ENCODE results near the gene MFAP2. TPM values are rescaled to one million over a fixed set of nuclear protein-coding genes. Genes with fewer than 3 reads are reported as not detected.

The MFAP2 gene
- total RNA-seq, 3 donors from 2014 or later (not counting 1 experiment from before 2014, with no cell fraction given) = 0.15 TPM; not detected in 2

DNA sequence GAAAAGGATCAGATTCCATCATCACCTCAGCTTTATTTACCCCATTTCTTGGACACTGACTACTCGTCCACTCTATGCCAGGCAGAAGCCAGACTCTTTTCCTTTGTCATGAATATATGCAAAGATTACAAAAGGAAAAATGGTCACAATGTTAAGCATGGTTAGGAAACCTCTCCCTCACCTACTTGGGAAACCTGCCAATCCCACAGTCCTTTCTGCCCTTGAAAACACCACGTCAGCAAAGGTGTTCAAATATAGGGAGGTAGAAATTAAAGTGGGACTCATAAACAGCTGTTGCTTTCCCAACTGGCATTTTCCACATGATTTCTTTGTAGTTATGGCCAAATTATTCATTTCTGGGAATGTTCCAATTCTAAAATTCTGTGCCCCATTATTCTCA lies 47.5 kb upstream of the MFAP2 start:
- Histone ChIP-seq H3K36me3 (ENCODE audit: control insufficient read depth, insufficient read depth, low read length) (peaks cover 73% of the 10 kb centered on the region), H3K27me3 (ENCODE audit: control insufficient read depth, insufficient read depth, low read length) (no peaks in the 10 kb centered on the region), H3K27ac (ENCODE audit: low read length) (no peak overlapping the region), H3K4me1 (ENCODE audit: control insufficient read depth, insufficient read depth, low read length) (no peaks in the 10 kb centered on the region), H3K4me3 (ENCODE audit: low read length) (no peak overlapping the region), H3K9me3 (ENCODE audit: control insufficient read depth, insufficient read depth, low read length) (no peaks in the 10 kb centered on the region)
- ATAC-seq = no peak
- H3K27ac Mint-ChIP-seq = no peak overlapping the region
- peaks cover 0 to 7% of the 10 kb centered on the region in 2 donors for H3K4me1 Mint-ChIP-seq
- H3K9me3 Mint-ChIP-seq = no peaks in the 10 kb centered on the region
- TF ChIP-seq, protein P1, sequence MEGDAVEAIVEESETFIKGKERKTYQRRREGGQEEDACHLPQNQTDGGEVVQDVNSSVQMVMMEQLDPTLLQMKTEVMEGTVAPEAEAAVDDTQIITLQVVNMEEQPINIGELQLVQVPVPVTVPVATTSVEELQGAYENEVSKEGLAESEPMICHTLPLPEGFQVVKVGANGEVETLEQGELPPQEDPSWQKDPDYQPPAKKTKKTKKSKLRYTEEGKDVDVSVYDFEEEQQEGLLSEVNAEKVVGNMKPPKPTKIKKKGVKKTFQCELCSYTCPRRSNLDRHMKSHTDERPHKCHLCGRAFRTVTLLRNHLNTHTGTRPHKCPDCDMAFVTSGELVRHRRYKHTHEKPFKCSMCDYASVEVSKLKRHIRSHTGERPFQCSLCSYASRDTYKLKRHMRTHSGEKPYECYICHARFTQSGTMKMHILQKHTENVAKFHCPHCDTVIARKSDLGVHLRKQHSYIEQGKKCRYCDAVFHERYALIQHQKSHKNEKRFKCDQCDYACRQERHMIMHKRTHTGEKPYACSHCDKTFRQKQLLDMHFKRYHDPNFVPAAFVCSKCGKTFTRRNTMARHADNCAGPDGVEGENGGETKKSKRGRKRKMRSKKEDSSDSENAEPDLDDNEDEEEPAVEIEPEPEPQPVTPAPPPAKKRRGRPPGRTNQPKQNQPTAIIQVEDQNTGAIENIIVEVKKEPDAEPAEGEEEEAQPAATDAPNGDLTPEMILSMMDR (IDR thresholded peaks at IDR 0.05) = no peak
- no peaks in the 10 kb centered on the region for H3K27me3 Mint-ChIP-seq (ENCODE audit: low read depth in 2 of 2)
- 100% methylated on average over 1 of the region's 2 CpGs for WGBS (ENCODE audit: insufficient coverage)
- H3K4me3 Mint-ChIP-seq = no peak overlapping the region
- H3K36me3 Mint-ChIP-seq = peaks cover 11% of the 10 kb centered on the region
- intact Hi-C loops (cut with micrococcal nuclease) = no loop called here
- DNase-seq = no peak

DNA sequence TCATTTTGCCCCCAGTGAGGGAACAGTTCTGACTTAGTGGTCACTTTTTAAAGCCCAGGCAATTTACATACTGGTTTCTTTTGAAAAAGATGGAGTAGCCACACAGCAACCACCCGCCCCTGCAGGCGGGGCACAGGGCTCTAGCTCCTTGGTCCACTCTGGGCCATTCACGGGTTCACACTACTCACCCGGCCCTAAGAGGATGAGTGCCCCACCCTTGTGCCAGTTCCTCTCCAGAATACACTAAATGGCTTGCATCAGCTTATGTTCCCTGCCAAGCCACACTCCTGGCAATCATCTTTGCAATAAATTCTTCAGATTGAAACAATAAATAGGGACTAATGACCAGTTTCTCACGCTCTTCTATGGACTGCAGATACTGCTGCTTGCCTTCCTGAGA lies 47.0 kb upstream of the MFAP2 start:
- H3K4me1 ChIP-seq (ENCODE audit: control insufficient read depth, insufficient read depth, low read length) = no peaks in the 10 kb centered on the region
- no peaks in the 10 kb centered on the region for H3K9me3 ChIP-seq (ENCODE audit: control insufficient read depth, insufficient read depth, low read length)
- no peaks in the 10 kb centered on the region for H3K27me3 ChIP-seq (ENCODE audit: control insufficient read depth, insufficient read depth, low read length)
- no peak overlapping the region for H3K27ac ChIP-seq (ENCODE audit: low read length)
- H3K4me3 Mint-ChIP-seq = no peak overlapping the region
- no peak overlapping the region for H3K4me3 ChIP-seq (ENCODE audit: low read length)
- peaks cover 11% of the 10 kb centered on the region for H3K36me3 Mint-ChIP-seq
- peaks cover 73% of the 10 kb centered on the region for H3K36me3 ChIP-seq (ENCODE audit: control insufficient read depth, insufficient read depth, low read length)
- H3K9me3 Mint-ChIP-seq = no peaks in the 10 kb centered on the region
- H3K4me1 Mint-ChIP-seq = peaks cover 0 to 7% of the 10 kb centered on the region in 2 donors
- no peak for ATAC-seq
- DNase-seq = no peak
- TF ChIP-seq, protein P1 (IDR thresholded peaks at IDR 0.05) = no peak
- no peak overlapping the region for H3K27ac Mint-ChIP-seq
- intact Hi-C loops (cut with micrococcal nuclease) = no loop called here
- WGBS (ENCODE audit: insufficient coverage) = 82% methylated on average over 5 of the region's 5 CpGs
- no peaks in the 10 kb centered on the region for H3K27me3 Mint-ChIP-seq (ENCODE audit: low read depth in 2 of 2)

DNA sequence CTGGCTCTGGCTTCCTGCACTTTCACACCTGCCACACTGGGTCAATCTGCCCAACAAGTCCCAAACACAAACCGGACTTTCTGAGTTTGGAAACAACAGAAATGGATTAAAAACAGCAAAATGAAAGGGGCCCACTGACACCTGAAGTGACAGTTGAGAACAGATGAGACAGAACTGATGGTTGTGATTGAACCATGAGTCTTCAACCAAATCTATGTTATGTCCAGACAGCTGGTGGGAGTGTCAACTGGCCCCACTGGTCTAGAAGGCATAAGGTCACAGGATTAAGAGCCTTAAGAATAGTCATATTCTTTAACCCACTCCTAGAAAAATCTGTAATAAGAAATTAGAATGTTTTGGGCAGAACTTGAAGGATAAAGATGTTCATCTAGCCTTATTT lies 44.3 kb upstream of the MFAP2 start:
- H3K27ac Mint-ChIP-seq = peak overlapping the region in 1 of 2 donors; percentile 36
- no peaks in the 10 kb centered on the region for H3K9me3 ChIP-seq (ENCODE audit: control insufficient read depth, insufficient read depth, low read length)
- H3K4me3 ChIP-seq (ENCODE audit: low read length) = no peak overlapping the region
- no peak overlapping the region for H3K4me3 Mint-ChIP-seq
- H3K27ac ChIP-seq (ENCODE audit: low read length) = no peak overlapping the region
- H3K4me1 Mint-ChIP-seq = peaks cover 0 to 7% of the 10 kb centered on the region in 2 donors
- peaks cover 84% of the 10 kb centered on the region for H3K36me3 ChIP-seq (ENCODE audit: control insufficient read depth, insufficient read depth, low read length)
- DNase-seq (no peak), ATAC-seq (no peak)
- WGBS (ENCODE audit: insufficient coverage) = 69% methylated on average over 1 of the region's 1 CpG
- no peaks in the 10 kb centered on the region for H3K9me3 Mint-ChIP-seq
- peaks cover 12% of the 10 kb centered on the region for H3K36me3 Mint-ChIP-seq
- H3K27me3 Mint-ChIP-seq (ENCODE audit: low read depth in 2 of 2) = no peaks in the 10 kb centered on the region
- TF ChIP-seq, protein P1 (IDR thresholded peaks at IDR 0.05) = no peak
- intact Hi-C loops (cut with micrococcal nuclease) = no loop called here
- no peaks in the 10 kb centered on the region for H3K27me3 ChIP-seq (ENCODE audit: control insufficient read depth, insufficient read depth, low read length)
- no peaks in the 10 kb centered on the region for H3K4me1 ChIP-seq (ENCODE audit: control insufficient read depth, insufficient read depth, low read length)

DNA sequence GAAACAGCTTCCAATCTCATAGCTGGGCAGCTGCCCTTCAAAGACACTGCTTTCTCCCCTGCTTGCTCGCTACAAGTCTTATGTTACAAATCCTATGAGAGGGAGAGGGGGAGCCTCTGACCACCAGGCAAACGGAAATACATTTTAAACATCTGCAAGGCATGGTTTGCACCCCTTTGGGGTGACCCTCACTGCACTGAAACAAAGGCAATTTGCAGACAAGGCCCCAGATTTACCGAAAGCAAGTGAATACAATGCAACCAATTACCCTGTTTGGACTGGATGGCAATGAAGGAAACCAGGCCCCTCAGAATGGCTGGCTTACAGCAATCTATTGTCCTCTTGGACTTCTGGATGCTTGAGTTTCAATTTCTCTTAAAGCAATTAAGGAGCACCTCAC lies 43.2 kb upstream of the MFAP2 start:
- no peak overlapping the region for H3K4me3 ChIP-seq (ENCODE audit: low read length)
- Mint-ChIP-seq H3K4me1 (peaks cover 0 to 14% of the 10 kb centered on the region in 2 donors), H3K27me3 (ENCODE audit: low read depth in 2 of 2) (no peaks in the 10 kb centered on the region), H3K4me3 (no peak overlapping the region), H3K9me3 (no peaks in the 10 kb centered on the region), H3K27ac (peak overlapping the region in 1 of 2 donors; percentile 14), H3K36me3 (peaks cover 22% of the 10 kb centered on the region)
- WGBS (ENCODE audit: insufficient coverage) = 72% methylated on average over 2 of the region's 3 CpGs
- H3K27ac ChIP-seq (ENCODE audit: low read length) = no peak overlapping the region
- no peaks in the 10 kb centered on the region for H3K9me3 ChIP-seq (ENCODE audit: control insufficient read depth, insufficient read depth, low read length)
- TF ChIP-seq, protein P1 (IDR thresholded peaks at IDR 0.05) = no peak
- ATAC-seq (no peak), DNase-seq (no peak)
- no peaks in the 10 kb centered on the region for H3K27me3 ChIP-seq (ENCODE audit: control insufficient read depth, insufficient read depth, low read length)
- no peaks in the 10 kb centered on the region for H3K4me1 ChIP-seq (ENCODE audit: control insufficient read depth, insufficient read depth, low read length)
- peaks cover 87% of the 10 kb centered on the region for H3K36me3 ChIP-seq (ENCODE audit: control insufficient read depth, insufficient read depth, low read length)
- intact Hi-C loops (cut with micrococcal nuclease) = no loop called here

All from natural killer cell (primary cell).